ENCODE data around the gene EN1. TPM values are rescaled to one million over a fixed set of nuclear protein-coding genes. Genes with fewer than 3 reads are reported as not detected.
A peak's percentile ranks its signal among the peaks of the same experiment; 100 is the strongest.

Gene EN1
- total and polyA plus RNA-seq, 2 of the 13 experiments (the other 11 are each of a cell fraction or from before 2014, with no cell fraction given), result not detected

DNA sequence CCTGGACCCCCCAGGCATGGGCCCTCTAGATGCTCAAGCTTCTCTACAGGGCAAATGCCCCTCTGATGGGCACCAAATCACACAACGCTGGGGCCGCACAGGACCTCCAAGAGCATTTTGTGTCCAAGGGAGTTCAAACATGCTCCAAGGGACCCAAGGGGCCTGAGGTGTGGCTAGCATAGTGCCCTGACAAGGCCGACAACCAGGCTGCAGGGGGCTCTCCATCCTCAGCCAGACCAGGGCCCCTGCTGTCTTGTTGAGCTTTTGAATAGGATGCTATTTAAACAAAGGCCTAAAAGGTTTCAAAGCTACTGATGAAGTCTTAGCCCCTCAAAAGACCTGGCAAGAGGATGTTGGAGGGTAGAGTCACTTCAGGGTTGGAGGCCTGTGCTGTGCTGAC lies 33.1 kb downstream of the EN1 start (continued):
- TF ChIP-seq, protein P1, sequence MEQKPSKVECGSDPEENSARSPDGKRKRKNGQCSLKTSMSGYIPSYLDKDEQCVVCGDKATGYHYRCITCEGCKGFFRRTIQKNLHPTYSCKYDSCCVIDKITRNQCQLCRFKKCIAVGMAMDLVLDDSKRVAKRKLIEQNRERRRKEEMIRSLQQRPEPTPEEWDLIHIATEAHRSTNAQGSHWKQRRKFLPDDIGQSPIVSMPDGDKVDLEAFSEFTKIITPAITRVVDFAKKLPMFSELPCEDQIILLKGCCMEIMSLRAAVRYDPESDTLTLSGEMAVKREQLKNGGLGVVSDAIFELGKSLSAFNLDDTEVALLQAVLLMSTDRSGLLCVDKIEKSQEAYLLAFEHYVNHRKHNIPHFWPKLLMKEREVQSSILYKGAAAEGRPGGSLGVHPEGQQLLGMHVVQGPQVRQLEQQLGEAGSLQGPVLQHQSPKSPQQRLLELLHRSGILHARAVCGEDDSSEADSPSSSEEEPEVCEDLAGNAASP (CRISPR knock-in tag; IDR thresholded peaks at IDR 0.05; ENCODE audit: borderline replicate concordance), result no peak
- TF ChIP-seq PHF5A (CRISPR knock-in tag; IDR thresholded peaks at IDR 0.05; ENCODE audit: low read depth, unreplicated experiment), result no peak

DNA sequence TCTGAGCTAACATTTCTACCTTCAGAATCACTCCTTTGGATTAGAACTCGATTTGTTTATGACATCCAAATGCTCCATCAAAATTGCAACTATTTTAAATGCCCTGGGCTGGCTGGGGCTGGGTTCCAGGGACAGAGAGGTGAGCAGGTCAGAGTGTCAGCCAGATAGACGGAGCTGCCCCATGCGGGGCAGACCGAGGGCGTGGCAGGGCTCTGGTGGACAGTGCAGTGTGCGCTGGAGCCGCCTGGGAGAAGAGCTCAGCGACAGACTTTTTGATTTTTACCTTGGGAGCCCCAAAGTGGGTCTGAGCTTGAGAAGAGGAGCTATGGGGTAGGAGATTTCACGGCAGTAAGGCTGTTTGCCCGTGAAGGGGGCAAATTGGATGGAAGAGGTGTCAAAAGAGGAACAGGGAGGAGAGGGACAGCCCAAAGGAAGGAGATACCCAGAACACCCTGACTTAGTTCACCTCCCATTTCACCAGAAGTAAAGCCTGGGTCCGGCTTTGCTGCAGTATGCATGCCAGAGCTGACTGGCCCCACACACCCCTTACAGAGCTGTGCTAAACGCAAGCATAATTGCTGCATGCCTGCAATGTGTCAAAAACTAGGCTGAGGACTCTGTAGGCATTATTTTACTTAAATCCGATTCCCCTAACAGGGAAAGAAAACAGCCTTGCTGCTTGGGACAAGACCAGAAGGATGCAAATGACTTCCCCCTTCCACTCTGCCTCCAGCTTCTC lies 33.7 kb downstream of the EN1 start:
- Histone ChIP-seq H2AFZ (ENCODE audit: low read length) (no peak overlapping the region), H3K36me3 (replicated peaks in 1 of 2; ENCODE audit: control insufficient read depth in 1 of 2, insufficient read depth in 2 of 2, low read length in 2 of 2) (no peaks in the 10 kb centered on the region), H4K20me1 (ENCODE audit: insufficient read depth, low read length) (no peaks in the 10 kb centered on the region), H3K27me3 (ENCODE audit: control insufficient read depth in 1 of 2, insufficient read depth in 2 of 2, low read length in 2 of 2) (peaks cover 4 to 50% of the 10 kb centered on the region in 2 experiments; a peak in 4 of 5 replicates), H3K4me1 (ENCODE audit: insufficient read depth, low read length) (no peaks in the 10 kb centered on the region), H3K4me2 (ENCODE audit: low read depth, low read length) (no peak overlapping the region), H3K27ac (ENCODE audit: extremely low read length, insufficient read depth, low read length) (no peak overlapping the region), H3K9me3 (ENCODE audit: low read length) (no peaks in the 10 kb centered on the region), H3K9ac (ENCODE audit: insufficient read depth, low read depth, low read length) (no peak overlapping the region), H3K79me2 (ENCODE audit: insufficient read depth, low read length) (no peaks in the 10 kb centered on the region), H3K4me3 (replicated peaks in 1 of 3; ENCODE audit: insufficient read depth in 1 of 3, low read depth in 2 of 3, low read length in 3 of 3) (no peak overlapping the region)
- ATAC-seq, result peak; percentile 45; the same call in 2 of the 3 replicates
- WGBS (ENCODE audit: low lambda C conversion rate), result 3% methylated on average over 13 of the region's 13 CpGs
- TF ChIP-seq ZSCAN12 (CRISPR knock-in tag; IDR thresholded peaks at IDR 0.05), result no peak
- TF ChIP-seq MED1 (CRISPR knock-in tag; IDR thresholded peaks at IDR 0.05), result no peak
- TF ChIP-seq ZNF431 (CRISPR knock-in tag; IDR thresholded peaks at IDR 0.05; ENCODE audit: borderline replicate concordance, low read depth), result no peak
- TF ChIP-seq ZNF468 (CRISPR knock-in tag; IDR thresholded peaks at IDR 0.05), result no peak
- TF ChIP-seq RBM22 (optimal IDR thresholded peaks at IDR 0.05; ENCODE audit: low read length), result no peak
- TF ChIP-seq ISX (CRISPR knock-in tag; conservative IDR thresholded peaks at IDR 0.05), result no peak
- no peak for TF ChIP-seq GLI4 (CRISPR knock-in tag; IDR thresholded peaks at IDR 0.05; ENCODE audit: borderline replicate concordance)
- TF ChIP-seq, protein P2, sequence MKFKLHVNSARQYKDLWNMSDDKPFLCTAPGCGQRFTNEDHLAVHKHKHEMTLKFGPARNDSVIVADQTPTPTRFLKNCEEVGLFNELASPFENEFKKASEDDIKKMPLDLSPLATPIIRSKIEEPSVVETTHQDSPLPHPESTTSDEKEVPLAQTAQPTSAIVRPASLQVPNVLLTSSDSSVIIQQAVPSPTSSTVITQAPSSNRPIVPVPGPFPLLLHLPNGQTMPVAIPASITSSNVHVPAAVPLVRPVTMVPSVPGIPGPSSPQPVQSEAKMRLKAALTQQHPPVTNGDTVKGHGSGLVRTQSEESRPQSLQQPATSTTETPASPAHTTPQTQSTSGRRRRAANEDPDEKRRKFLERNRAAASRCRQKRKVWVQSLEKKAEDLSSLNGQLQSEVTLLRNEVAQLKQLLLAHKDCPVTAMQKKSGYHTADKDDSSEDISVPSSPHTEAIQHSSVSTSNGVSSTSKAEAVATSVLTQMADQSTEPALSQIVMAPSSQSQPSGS (CRISPR knock-in tag; IDR thresholded peaks at IDR 0.05), result no peak
- no peak for TF ChIP-seq HOXA3 (CRISPR knock-in tag; IDR thresholded peaks at IDR 0.05)
- TF ChIP-seq, protein P3, sequence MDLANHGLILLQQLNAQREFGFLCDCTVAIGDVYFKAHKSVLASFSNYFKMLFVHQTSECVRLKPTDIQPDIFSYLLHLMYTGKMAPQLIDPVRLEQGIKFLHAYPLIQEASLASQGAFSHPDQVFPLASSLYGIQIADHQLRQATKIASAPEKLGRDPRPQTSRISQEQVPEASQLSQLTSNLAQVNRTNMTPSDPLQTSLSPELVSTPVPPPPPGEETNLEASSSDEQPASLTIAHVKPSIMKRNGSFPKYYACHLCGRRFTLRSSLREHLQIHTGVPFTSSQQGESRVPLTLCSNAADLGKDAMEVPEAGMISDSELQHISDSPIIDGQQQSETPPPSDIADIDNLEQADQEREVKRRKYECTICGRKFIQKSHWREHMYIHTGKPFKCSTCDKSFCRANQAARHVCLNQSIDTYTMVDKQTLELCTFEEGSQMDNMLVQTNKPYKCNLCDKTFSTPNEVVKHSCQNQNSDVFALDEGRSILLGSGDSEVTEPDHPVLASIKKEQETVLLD (CRISPR knock-in tag; IDR thresholded peaks at IDR 0.05; ENCODE audit: low read depth), result no peak
- no peak for TF ChIP-seq KDM2A (CRISPR knock-in tag; IDR thresholded peaks at IDR 0.05; ENCODE audit: borderline replicate concordance, low read depth)
- TF ChIP-seq, protein P4, sequence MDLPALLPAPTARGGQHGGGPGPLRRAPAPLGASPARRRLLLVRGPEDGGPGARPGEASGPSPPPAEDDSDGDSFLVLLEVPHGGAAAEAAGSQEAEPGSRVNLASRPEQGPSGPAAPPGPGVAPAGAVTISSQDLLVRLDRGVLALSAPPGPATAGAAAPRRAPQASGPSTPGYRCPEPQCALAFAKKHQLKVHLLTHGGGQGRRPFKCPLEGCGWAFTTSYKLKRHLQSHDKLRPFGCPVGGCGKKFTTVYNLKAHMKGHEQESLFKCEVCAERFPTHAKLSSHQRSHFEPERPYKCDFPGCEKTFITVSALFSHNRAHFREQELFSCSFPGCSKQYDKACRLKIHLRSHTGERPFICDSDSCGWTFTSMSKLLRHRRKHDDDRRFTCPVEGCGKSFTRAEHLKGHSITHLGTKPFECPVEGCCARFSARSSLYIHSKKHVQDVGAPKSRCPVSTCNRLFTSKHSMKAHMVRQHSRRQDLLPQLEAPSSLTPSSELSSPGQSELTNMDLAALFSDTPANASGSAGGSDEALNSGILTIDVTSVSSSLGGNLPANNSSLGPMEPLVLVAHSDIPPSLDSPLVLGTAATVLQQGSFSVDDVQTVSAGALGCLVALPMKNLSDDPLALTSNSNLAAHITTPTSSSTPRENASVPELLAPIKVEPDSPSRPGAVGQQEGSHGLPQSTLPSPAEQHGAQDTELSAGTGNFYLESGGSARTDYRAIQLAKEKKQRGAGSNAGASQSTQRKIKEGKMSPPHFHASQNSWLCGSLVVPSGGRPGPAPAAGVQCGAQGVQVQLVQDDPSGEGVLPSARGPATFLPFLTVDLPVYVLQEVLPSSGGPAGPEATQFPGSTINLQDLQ (CRISPR knock-in tag; IDR thresholded peaks at IDR 0.05), result no peak
- BruUV-seq (replicated peaks), result no TSS peak
- intact Hi-C loops (cut with micrococcal nuclease; ENCODE audit: unreplicated experiment), result no loop called here
- no peak for DNase-seq (ENCODE audit: low spot score)
- no peak for FAIRE-seq
- POLR2A ChIA-PET, result no interaction called here
- CTCF ChIA-PET (ENCODE audit: low intra/inter-chr PET ratio, low total read pairs), result no interaction called here
- in situ Hi-C loops (cut with HindIII; ENCODE audit: extremely low pct_ligation_motif_present, low pct_unique_long_range_greater_than_20kb), result no loop called here
